GM19238 (cell line): ENCODE data around the gene VPS51.
"Not testable (repeated sequence)": the region's sequence is repeated elsewhere in the genome, so short reads cannot be mapped to it uniquely, and the experiment has no call there.

ENCODE experiments used
- DNase-seq: peaks from one replicate; pipeline ENCODE4 v3.0.0; 2011; ENCODE audit warnings: low spot score; ENCODE audit not compliant: insufficient read length

Gene VPS51

GRCh38 chr11:65118891-65119669 is 23.1 kb downstream of the VPS51 start:
- DNase-seq, result not testable (repeated sequence)

GRCh38 chr11:65119670-65119995 is 23.6 kb downstream of the VPS51 start:
- no peak for DNase-seq

- DNase-seq, result no peak
Observed at GRCh38 chr11:65120831-65121230, 24.8 kb downstream of the VPS51 start.

- no peak for DNase-seq
Observed at GRCh38 chr11:65121447-65121864, 25.4 kb downstream of the VPS51 start.

- peak; percentile 96 for DNase-seq
Observed at GRCh38 chr11:65121865-65122696, 26.1 kb downstream of the VPS51 start, which contains the start of the genes FAU and MRPL49. Gene FAU (minus strand): TSS chr11:65122134. CDS start chr11:65121813, 321 bp downstream. Gene MRPL49 (plus strand): TSS chr11:65122321. CDS start chr11:65122347, 26 bp downstream.

- DNase-seq, result no peak
Observed at GRCh38 chr11:65124480-65125196, 28.6 kb downstream of the VPS51 start.

- DNase-seq, result no peak
Observed at GRCh38 chr11:65125197-65126056, 29.4 kb downstream of the VPS51 start.

- DNase-seq, result no peak
Observed at GRCh38 chr11:65126624-65127274, 30.7 kb downstream of the VPS51 start.

- DNase-seq, result no peak
Observed at GRCh38 chr11:65127473-65128181, 31.6 kb downstream of the VPS51 start.

GRCh38 chr11:65128182-65129145 is 32.5 kb downstream of the VPS51 start:
- DNase-seq, result no peak

- DNase-seq, result no peak
Observed at GRCh38 chr11:65129649-65130441, 33.8 kb downstream of the VPS51 start.

- DNase-seq, result no peak
Observed at GRCh38 chr11:65130631-65131416, 34.8 kb downstream of the VPS51 start.

GRCh38 chr11:65131417-65131776 is 35.4 kb downstream of the VPS51 start:
- DNase-seq, result no peak

- DNase-seq, result no peak
Observed at GRCh38 chr11:65131895-65132237, 35.9 kb downstream of the VPS51 start.

GRCh38 chr11:65132238-65132987 is 36.4 kb downstream of the VPS51 start:
- DNase-seq, result no peak

- DNase-seq, result no peak
Observed at GRCh38 chr11:65132988-65133700, 37.1 kb downstream of the VPS51 start.
